Suprapubic skin (tissue), 4 donors: Measurements from ENCODE around the gene PDZD7. TPM values are rescaled to one million over a fixed set of nuclear protein-coding genes. Genes with fewer than 3 reads are reported as not detected.

ENCODE experiments used
- DNase-seq, 2 donors: peaks; one replicate each; pipeline ENCODE4 v3.0.0-alpha.2; 2019; ENCODE audit warnings: low spot score in 2 of 2
- H3K27ac ChIP-seq: fragments of 200-600 bp; sonication (generic); one replicate; pipeline ENCODE4 v1.5.1; 2019
- H3K27me3 ChIP-seq: fragments of 200-600 bp; sonication (generic); one replicate; pipeline ENCODE4 v1.5.1; 2019
- H3K36me3 ChIP-seq: fragments of 200-600 bp; sonication (generic); one replicate; pipeline ENCODE4 v1.5.1; 2019
- H3K4me1 ChIP-seq: fragments of 200-600 bp; sonication (generic); one replicate; pipeline ENCODE4 v1.5.1; 2019
- H3K4me3 ChIP-seq: fragments of 200-600 bp; sonication (generic); one replicate; pipeline ENCODE4 v1.5.1; 2019; ENCODE audit warnings: mild to moderate bottlenecking
- H3K9me3 ChIP-seq: fragments of 200-600 bp; sonication (generic); one replicate; pipeline ENCODE4 v1.5.1; 2019
- EP300 ChIP-seq: sonication (generic); formaldehyde crosslinking; IDR thresholded peaks from one replicate; pipeline ENCODE4 v1.6.1; 2017; ENCODE audit warnings: antibody characterized with exemption
- POLR2A ChIP-seq, 2 donors: fragments of 450-650 bp; IDR thresholded peaks; one replicate each; pipeline ENCODE4 v1.6.1; 2017; ENCODE audit warnings: antibody characterized with exemption in 2 of 2, mild to moderate bottlenecking in 2 of 2, moderate library complexity in 2 of 2
- POLR2AphosphoS5 ChIP-seq, 3 donors: sonication (generic); formaldehyde crosslinking; IDR thresholded peaks; one replicate each; pipeline ENCODE4 v1.6.1; 2017; ENCODE audit warnings: antibody characterized with exemption in 3 of 3
- WGBS: methylation state at CpG from one replicate; pipeline ENCODE4 v1.1.5; 2018; 5-methylcytosine and 5-hydroxymethylcytosine counted together
- total RNA-seq, 4 donors: library from RNA; depleted of rRNA; stranded (reverse); fragments of >200 nt; gene quantifications; one replicate each; pipeline ENCODE4 v1.1.0, GENCODE V29; 2016
- TF ChIP-seq, protein P1 (sequence below), 2 donors: fragments of 200-600 bp in 1 of 2; fragments of 450-650 bp in 1 of 2; sonication (generic) in 1 of 2; IDR thresholded peaks; one replicate each; pipeline ENCODE4 v1.5.1; 2016 to 2019; ENCODE audit warnings: antibody characterized with exemption in 2 of 2, mild to moderate bottlenecking in 1 of 2, moderate library complexity in 1 of 2

PDZD7 gene
- total RNA-seq, 4 donors from 2014 or later, result 1.2 to 6.0 (median 1.8) TPM

DNA sequence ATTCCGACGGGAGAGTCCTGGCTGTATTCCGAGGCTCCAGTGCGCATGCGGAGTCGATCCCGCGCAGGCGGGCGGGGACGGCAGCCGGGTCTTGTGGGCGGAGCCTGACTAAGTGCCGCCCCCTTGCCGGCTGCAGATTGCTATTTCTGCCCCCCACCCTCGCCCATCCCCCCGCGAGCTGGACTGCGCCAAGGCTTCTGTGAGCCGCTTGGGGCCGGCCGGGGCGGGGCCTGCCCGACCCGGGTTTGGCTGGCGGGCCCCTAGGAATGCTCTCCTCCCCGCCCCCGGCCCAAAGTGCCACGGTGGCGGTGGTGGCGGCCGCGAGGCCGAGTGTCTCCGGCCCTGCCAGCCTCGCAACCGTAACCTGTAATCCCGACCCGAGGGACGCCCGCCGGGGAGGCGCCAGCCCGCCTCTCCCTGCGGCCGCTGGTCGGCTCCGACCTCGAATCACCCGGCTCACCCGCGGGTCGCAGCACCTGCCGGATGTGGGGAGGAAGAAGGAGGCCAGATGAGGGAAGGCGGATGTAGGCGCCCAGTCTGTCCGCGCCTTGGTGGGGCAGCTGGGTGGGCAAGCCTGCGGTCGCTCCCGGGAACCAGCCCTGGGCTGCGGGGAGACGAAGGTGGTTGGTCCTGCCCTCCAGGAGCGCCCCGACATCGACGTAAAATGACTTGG lies 30.2 kb upstream of the PDZD7 start:
- 3% methylated on average over 32 of the region's 67 CpGs for WGBS
- peaks cover 49% of the 10 kb centered on the region for H3K4me1 ChIP-seq
- no peaks in the 10 kb centered on the region for H3K36me3 ChIP-seq
- TF ChIP-seq POLR2A (IDR thresholded peaks at IDR 0.05), result no peak
- no peak for TF ChIP-seq EP300
- TF ChIP-seq POLR2AphosphoS5 (IDR thresholded peaks at IDR 0.05), result no peak
- TF ChIP-seq, protein P1, sequence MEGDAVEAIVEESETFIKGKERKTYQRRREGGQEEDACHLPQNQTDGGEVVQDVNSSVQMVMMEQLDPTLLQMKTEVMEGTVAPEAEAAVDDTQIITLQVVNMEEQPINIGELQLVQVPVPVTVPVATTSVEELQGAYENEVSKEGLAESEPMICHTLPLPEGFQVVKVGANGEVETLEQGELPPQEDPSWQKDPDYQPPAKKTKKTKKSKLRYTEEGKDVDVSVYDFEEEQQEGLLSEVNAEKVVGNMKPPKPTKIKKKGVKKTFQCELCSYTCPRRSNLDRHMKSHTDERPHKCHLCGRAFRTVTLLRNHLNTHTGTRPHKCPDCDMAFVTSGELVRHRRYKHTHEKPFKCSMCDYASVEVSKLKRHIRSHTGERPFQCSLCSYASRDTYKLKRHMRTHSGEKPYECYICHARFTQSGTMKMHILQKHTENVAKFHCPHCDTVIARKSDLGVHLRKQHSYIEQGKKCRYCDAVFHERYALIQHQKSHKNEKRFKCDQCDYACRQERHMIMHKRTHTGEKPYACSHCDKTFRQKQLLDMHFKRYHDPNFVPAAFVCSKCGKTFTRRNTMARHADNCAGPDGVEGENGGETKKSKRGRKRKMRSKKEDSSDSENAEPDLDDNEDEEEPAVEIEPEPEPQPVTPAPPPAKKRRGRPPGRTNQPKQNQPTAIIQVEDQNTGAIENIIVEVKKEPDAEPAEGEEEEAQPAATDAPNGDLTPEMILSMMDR (IDR thresholded peaks at IDR 0.05), result no peak
- peak; percentile 76 to 95 for DNase-seq
- H3K27me3 ChIP-seq, result peaks cover 15% of the 10 kb centered on the region
- H3K4me3 ChIP-seq, result peak overlapping the region; percentile 66
- H3K27ac ChIP-seq, result peak overlapping the region; percentile 89
- H3K9me3 ChIP-seq, result no peaks in the 10 kb centered on the region

DNA sequence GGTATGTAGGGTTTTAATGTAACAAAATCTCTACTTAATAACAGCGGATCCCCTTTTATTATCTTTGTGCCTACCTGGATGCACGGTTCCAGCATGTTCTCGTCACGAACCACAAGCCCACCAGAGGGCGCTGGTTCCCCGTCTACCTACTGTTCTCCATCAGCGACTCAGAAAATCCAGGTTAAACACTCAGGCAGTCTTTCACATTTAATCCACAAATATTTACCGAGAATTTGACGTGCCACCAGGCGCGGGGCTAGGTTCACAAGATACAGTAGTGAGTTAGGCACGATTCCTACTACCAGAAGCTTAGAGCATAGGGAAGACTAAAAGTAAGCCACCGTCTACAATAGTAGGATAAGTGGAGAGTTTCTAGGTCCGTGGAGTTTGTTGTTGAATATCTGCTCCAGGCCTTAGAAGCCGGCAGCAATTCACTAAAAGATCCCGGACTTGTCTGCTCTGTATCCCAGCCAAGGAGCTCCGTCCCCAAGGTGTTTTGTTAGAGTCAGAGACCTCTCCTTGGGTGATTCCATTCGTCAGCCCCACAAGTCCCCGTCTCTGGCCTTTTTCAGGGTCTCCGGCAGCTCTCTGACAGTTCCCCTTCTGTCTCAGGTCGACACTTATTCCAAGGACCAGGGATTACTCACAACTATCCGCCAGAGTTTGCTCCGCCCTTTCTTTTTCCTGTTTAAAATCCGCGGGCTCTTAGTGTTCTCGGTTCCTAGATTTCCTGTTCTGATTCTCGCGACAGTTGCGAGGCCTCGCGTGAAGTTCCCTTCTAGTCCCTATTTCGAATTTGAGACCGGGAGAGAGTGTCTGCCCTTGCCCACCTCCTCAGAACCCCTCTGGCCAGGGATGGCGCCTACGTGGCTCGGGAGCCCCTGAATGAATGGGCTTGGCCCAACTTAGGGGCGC lies 29.4 kb upstream of the PDZD7 start:
- TF ChIP-seq, protein P1 (IDR thresholded peaks at IDR 0.05), result peak; percentile 77 to 85
- TF ChIP-seq POLR2AphosphoS5 (IDR thresholded peaks at IDR 0.05) (peak in 1 of 3 donors; percentile 51), EP300 (no peak)
- peak; percentile 95 to 96 for DNase-seq

DNA sequence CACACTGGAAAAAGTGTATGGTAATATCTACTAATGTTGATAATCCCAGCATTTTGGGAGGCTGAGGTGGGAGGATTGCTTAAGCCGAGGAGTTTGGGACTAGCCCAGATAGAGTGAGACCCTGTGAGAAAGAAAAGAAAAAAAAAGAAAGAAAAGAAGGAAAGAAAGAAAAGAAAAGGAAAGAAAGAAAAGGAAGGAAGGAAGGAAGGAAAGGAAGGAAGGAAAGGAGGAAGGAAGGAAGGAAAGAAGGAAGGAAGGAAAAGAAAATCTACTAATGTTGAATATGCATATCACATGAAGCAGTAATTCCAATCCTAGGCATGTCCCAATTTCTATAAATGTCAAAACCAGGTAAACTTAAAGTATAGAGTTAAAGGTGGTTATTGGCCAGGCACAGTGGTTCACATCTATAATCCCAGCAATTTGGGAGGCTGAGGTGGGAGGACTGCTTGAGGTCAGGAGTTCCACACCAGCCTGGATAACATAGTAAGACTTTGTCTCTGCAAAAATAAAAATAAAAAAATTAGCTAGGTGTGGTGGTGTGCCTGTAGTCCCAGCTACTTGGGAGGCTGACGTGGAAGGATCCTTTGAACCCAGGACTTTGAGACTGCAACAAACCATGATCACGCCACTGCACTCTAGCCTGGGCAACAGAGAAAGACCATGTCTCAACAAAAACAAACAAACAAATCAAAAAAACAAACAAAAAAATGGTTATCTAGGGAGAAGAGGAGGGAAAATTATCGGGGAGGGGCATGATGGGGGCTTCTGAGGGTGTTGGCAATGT lies 25.6 kb upstream of the PDZD7 start:
- TF ChIP-seq, protein P1 (IDR thresholded peaks at IDR 0.05), result no peak
- TF ChIP-seq POLR2AphosphoS5 (IDR thresholded peaks at IDR 0.05), result no peak
- TF ChIP-seq EP300, result no peak
- TF ChIP-seq POLR2A (IDR thresholded peaks at IDR 0.05), result no peak
- no peak for DNase-seq
- H3K27me3 ChIP-seq, result no peaks in the 10 kb centered on the region
- peaks cover 15% of the 10 kb centered on the region for H3K4me1 ChIP-seq
- no peaks in the 10 kb centered on the region for H3K9me3 ChIP-seq
- 96% methylated on average over 4 of the region's 4 CpGs for WGBS
- no peak overlapping the region for H3K27ac ChIP-seq
- H3K4me3 ChIP-seq, result no peak overlapping the region
- no peaks in the 10 kb centered on the region for H3K36me3 ChIP-seq

More for the DNA sequence above, 29.4 kb upstream of the PDZD7 start:
- H3K36me3 ChIP-seq, result no peaks in the 10 kb centered on the region
- H3K4me1 ChIP-seq, result peaks cover 41% of the 10 kb centered on the region
- H3K27me3 ChIP-seq, result peaks cover 15% of the 10 kb centered on the region
- peak overlapping the region; percentile 89 for H3K27ac ChIP-seq
- H3K9me3 ChIP-seq, result no peaks in the 10 kb centered on the region
- WGBS, result under 1% methylated on average over 35 of the region's 37 CpGs
- H3K4me3 ChIP-seq, result peak overlapping the region; percentile 66

DNA sequence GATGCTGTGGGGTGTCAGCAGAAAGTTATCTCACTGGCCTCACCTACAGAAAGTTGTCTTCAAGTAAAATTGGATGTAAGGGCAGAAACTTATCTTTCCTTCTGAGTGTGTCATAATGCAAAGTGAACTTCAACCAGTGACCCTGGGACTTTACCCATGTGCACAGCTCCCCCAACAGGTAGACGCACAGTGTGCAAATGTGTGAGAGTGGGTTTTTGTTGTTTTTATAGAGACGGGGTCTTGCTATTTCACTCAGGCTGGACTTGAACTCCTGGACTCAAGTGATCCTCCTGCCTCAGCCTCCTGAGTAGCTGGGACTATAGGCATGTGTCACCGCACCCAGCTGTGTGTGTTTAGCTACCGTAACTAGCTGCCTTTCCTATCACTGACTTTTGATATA lies 24.5 kb upstream of the PDZD7 start:
- peaks cover 14% of the 10 kb centered on the region for H3K4me1 ChIP-seq
- H3K27me3 ChIP-seq, result peaks cover 6% of the 10 kb centered on the region
- DNase-seq, result no peak
- 94% methylated on average over 4 of the region's 4 CpGs for WGBS
- H3K36me3 ChIP-seq, result no peaks in the 10 kb centered on the region
- H3K4me3 ChIP-seq, result no peak overlapping the region
- no peaks in the 10 kb centered on the region for H3K9me3 ChIP-seq
- TF ChIP-seq POLR2A (IDR thresholded peaks at IDR 0.05), result no peak
- TF ChIP-seq POLR2AphosphoS5 (IDR thresholded peaks at IDR 0.05), result no peak
- no peak for TF ChIP-seq EP300
- TF ChIP-seq, protein P1 (IDR thresholded peaks at IDR 0.05), result no peak
- no peak overlapping the region for H3K27ac ChIP-seq
